BE2C (cell line): ENCODE data around the gene KRTAP10-9.

Source experiments
- DNase-seq: peaks from one replicate; pipeline ENCODE4 v3.0.0-alpha.2; 2020
- H3K27me3 ChIP-seq: fragments of 250-450 bp; sonication (Bioruptor Pico); 2 replicates; pipeline ENCODE4 v1.5.1; 2020; ENCODE audit warnings: mild to moderate bottlenecking
- H3K36me3 ChIP-seq: fragments of 250-450 bp; sonication (Bioruptor Pico); 2 replicates; pipeline ENCODE4 v1.5.1; 2020; ENCODE audit warnings: mild to moderate bottlenecking
- H3K4me1 ChIP-seq: fragments of 250-450 bp; sonication (Bioruptor Pico); 2 replicates; pipeline ENCODE4 v1.5.1; 2020
- H3K4me3 ChIP-seq: 2 replicates; pipeline ENCODE4 v1.5.1; 2011; ENCODE audit warnings: low read depth, low read length
- H3K9me3 ChIP-seq: fragments of 250-450 bp; sonication (Bioruptor Pico); 2 replicates; pipeline ENCODE4 v1.5.1; 2020
- CTCF ChIP-seq: IDR thresholded peaks from 2 replicates; pipeline ENCODE4 v1.5.1; 2012; ENCODE audit warnings: mild to moderate bottlenecking, low read depth, low read length

KRTAP10-9 gene

GRCh38 chr21:44611551-44611950, 15.3 kb upstream of the KRTAP10-9 start:
- Histone ChIP-seq H3K4me3 (no peak overlapping the region), H3K27me3 (peaks cover 10% of the 10 kb centered on the region), H3K9me3 (no peaks in the 10 kb centered on the region), H3K4me1 (no peaks in the 10 kb centered on the region), H3K36me3 (no peaks in the 10 kb centered on the region)
- DNase-seq: no peak
- TF ChIP-seq CTCF: no peak

- peaks cover 11% of the 10 kb centered on the region for H3K27me3 ChIP-seq
- no peaks in the 10 kb centered on the region for H3K36me3 ChIP-seq
- no peaks in the 10 kb centered on the region for H3K9me3 ChIP-seq
- TF ChIP-seq CTCF: no peak
- H3K4me1 ChIP-seq: no peaks in the 10 kb centered on the region
- no peak for DNase-seq
- H3K4me3 ChIP-seq: no peak within 1 kb of the TSS
These were observed 14.8 kb upstream of the KRTAP10-9 start, which contains the start of gene KRTAP10-8 for GRCh38 chr21:44612029-44612486. KRTAP10-8 (plus strand) TSS chr21:44612079; CDS start chr21:44612101, 22 bp downstream.

GRCh38 chr21:44612669-44613229, 14.1 kb upstream of the KRTAP10-9 start:
- Histone ChIP-seq H3K27me3 (peaks cover 11% of the 10 kb centered on the region), H3K4me3 (no peak overlapping the region), H3K36me3 (no peaks in the 10 kb centered on the region), H3K9me3 (no peaks in the 10 kb centered on the region), H3K4me1 (no peaks in the 10 kb centered on the region)
- TF ChIP-seq CTCF: no peak
- no peak for DNase-seq

GRCh38 chr21:44613386-44614155, 13.3 kb upstream of the KRTAP10-9 start:
- no peak for DNase-seq
- TF ChIP-seq CTCF: no peak
- Histone ChIP-seq H3K9me3 (no peaks in the 10 kb centered on the region), H3K4me1 (no peaks in the 10 kb centered on the region), H3K36me3 (no peaks in the 10 kb centered on the region), H3K4me3 (no peak overlapping the region), H3K27me3 (peaks cover 11% of the 10 kb centered on the region)

- no peak for TF ChIP-seq CTCF
- Histone ChIP-seq H3K4me1 (no peaks in the 10 kb centered on the region), H3K9me3 (no peaks in the 10 kb centered on the region), H3K36me3 (no peaks in the 10 kb centered on the region), H3K4me3 (no peak overlapping the region), H3K27me3 (peaks cover 11% of the 10 kb centered on the region)
- DNase-seq: no peak
These were observed 12.7 kb upstream of the KRTAP10-9 start for GRCh38 chr21:44614161-44614631.

GRCh38 chr21:44614961-44615391, 11.9 kb upstream of the KRTAP10-9 start:
- H3K9me3 ChIP-seq: no peaks in the 10 kb centered on the region
- H3K4me1 ChIP-seq: no peaks in the 10 kb centered on the region
- no peaks in the 10 kb centered on the region for H3K36me3 ChIP-seq
- DNase-seq: no peak
- no peak for TF ChIP-seq CTCF
- H3K4me3 ChIP-seq: no peak overlapping the region
- H3K27me3 ChIP-seq: peaks cover 11% of the 10 kb centered on the region
